Activated CD8-positive, alpha-beta T cell treated with anti-CD3 and anti-CD28 coated beads for 36 hours (primary cell): ENCODE results near the gene ERBB2. TPM values are rescaled to one million over a fixed set of nuclear protein-coding genes. Genes with fewer than 3 reads are reported as not detected.
A peak's percentile ranks its signal among the peaks of the same experiment; 100 is the strongest.
"Not testable (repeated sequence)": the region's sequence is repeated elsewhere in the genome, so short reads cannot be mapped to it uniquely, and the experiment has no call there.

Experiments
- ATAC-seq: fragments of 200-7000 bp; cut with Tn5 transposase; one replicate; pipeline ENCODE4 v1.10.0; 2021; ENCODE audit warnings: mild to moderate bottlenecking, moderate library complexity
- CTCF ChIA-PET: fragments of 350-600 bp; sonication (Branson Sonifier 250); formaldehyde crosslinking; loops from one replicate; lab custom pipeline; 2021; ENCODE audit warnings: antibody characterized with exemption; lab: Charles Lee
- POLR2A ChIA-PET: fragments of 350-600 bp; sonication (Branson Sonifier 250); formaldehyde crosslinking; loops from one replicate; lab custom pipeline; 2021; ENCODE audit warnings: antibody characterized with exemption; lab: Charles Lee
- DNase-seq: peaks from one replicate; pipeline ENCODE4 v3.0.0-alpha.2; 2020
- H3K27ac Mint-ChIP-seq: one replicate; pipeline ENCODE4 v1.8.0; 2021; ENCODE audit warnings: mild to moderate bottlenecking, mixed read lengths
- H3K27me3 Mint-ChIP-seq: one replicate; pipeline ENCODE4 v1.8.0; 2021; ENCODE audit warnings: mixed read lengths
- H3K36me3 Mint-ChIP-seq: one replicate; pipeline ENCODE4 v1.8.0; 2021; ENCODE audit warnings: low read depth, mixed read lengths
- H3K4me1 Mint-ChIP-seq: one replicate; pipeline ENCODE4 v1.8.0; 2021; ENCODE audit warnings: low read depth, mixed read lengths
- H3K4me3 Mint-ChIP-seq: one replicate; pipeline ENCODE4 v1.8.0; 2021; ENCODE audit warnings: mild to moderate bottlenecking, moderate library complexity, mixed read lengths
- H3K9me3 Mint-ChIP-seq: one replicate; pipeline ENCODE4 v1.8.0; 2021; ENCODE audit warnings: mixed read lengths
- intact Hi-C: fragments of 100-400 bp; cut with micrococcal nuclease; formaldehyde crosslinking; loops from one replicate; pipeline ENCODE4 v1.10.0; 2022
- total RNA-seq, 2 experiments: library from RNA; stranded (reverse); gene quantifications; one replicate each; pipeline ENCODE4 v1.2.3, GENCODE V29; 2021
- TF ChIP-seq, protein P1 (sequence below): fragments of 200-600 bp; IDR thresholded peaks from one replicate; pipeline ENCODE4 v1.8.0; 2022; ENCODE audit warnings: antibody characterized with exemption, mild to moderate bottlenecking

The ERBB2 gene
- total RNA-seq, 2 experiments from 2014 or later, result 5.2 TPM

GRCh38 chr17:39757931-39758873 is 58.3 kb downstream of the ERBB2 start:
- Mint-ChIP-seq H3K36me3 (peaks cover 34% of the 10 kb centered on the region), H3K4me3 (peak overlapping the region; percentile 28), H3K9me3 (no peaks in the 10 kb centered on the region), H3K27ac (peak overlapping the region; percentile 88), H3K4me1 (peaks cover 80% of the 10 kb centered on the region), H3K27me3 (no peaks in the 10 kb centered on the region)
- POLR2A ChIA-PET, result interaction anchor here (1.0 to 2.9 kb wide), 5 partner anchors 12 to 64 kb away, joined by 3 to 26 read pairs (median 4); no protein-coding TSS in a partner anchor
- intact Hi-C loops, result loop anchor here (1.0 to 5.0 kb wide), 3 partner anchors 34 to 169 kb away; partner anchors contain the start of genes IKZF3, LRRC3C and ORMDL3
- TF ChIP-seq, protein P1, sequence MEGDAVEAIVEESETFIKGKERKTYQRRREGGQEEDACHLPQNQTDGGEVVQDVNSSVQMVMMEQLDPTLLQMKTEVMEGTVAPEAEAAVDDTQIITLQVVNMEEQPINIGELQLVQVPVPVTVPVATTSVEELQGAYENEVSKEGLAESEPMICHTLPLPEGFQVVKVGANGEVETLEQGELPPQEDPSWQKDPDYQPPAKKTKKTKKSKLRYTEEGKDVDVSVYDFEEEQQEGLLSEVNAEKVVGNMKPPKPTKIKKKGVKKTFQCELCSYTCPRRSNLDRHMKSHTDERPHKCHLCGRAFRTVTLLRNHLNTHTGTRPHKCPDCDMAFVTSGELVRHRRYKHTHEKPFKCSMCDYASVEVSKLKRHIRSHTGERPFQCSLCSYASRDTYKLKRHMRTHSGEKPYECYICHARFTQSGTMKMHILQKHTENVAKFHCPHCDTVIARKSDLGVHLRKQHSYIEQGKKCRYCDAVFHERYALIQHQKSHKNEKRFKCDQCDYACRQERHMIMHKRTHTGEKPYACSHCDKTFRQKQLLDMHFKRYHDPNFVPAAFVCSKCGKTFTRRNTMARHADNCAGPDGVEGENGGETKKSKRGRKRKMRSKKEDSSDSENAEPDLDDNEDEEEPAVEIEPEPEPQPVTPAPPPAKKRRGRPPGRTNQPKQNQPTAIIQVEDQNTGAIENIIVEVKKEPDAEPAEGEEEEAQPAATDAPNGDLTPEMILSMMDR, result no peak
- ATAC-seq, result peak; percentile 17
- peak; percentile 87 for DNase-seq
- CTCF ChIA-PET, result interaction anchor here (1.0 to 1.9 kb wide), 6 partner anchors 9 to 124 kb away, joined by 3 to 5 read pairs (median 4); no protein-coding TSS in a partner anchor

DNA sequence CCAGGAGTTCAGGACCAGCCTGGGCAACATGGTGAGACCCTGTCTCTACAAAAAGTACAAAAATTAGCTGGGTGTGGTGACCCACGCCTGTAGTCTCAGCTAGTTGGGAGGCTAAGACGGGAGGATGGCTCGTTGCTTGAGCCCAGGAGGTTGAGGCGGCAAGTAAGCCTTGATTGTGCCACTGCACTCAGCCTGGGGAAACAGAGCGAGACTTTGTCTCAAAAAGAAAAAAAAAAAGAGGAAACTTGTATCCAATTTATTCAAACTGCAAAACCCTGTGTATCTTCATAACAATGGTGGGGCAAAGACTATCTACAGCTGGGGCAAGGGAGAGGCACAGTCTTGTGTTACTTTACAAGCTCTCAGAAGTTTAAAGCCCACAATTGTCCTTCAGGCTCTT is 59.3 kb downstream of the ERBB2 start:
- ATAC-seq (no peak), DNase-seq (no peak)
- ChIA-PET POLR2A (interaction anchor here (1.0 to 2.9 kb wide), 5 partner anchors 8 to 63 kb away, joined by 3 to 26 read pairs (median 4); no protein-coding TSS in a partner anchor), CTCF (interaction anchor here (0.7 to 1.9 kb wide), 7 partner anchors 8 to 267 kb away, joined by 3 to 5 read pairs (median 4); partner anchors contain the start of gene PSMD3)
- H3K27me3 Mint-ChIP-seq, result no peaks in the 10 kb centered on the region
- intact Hi-C loops, result loop anchor here (5.0 kb wide), 2 partner anchors 33 to 168 kb away; partner anchors contain the start of genes LRRC3C and ORMDL3
- H3K4me1 Mint-ChIP-seq, result peaks cover 82% of the 10 kb centered on the region
- TF ChIP-seq, protein P1, result no peak
- peaks cover 42% of the 10 kb centered on the region for H3K36me3 Mint-ChIP-seq
- H3K9me3 Mint-ChIP-seq, result no peaks in the 10 kb centered on the region
- peak overlapping the region; percentile 88 for H3K27ac Mint-ChIP-seq
- no peak overlapping the region for H3K4me3 Mint-ChIP-seq

DNA sequence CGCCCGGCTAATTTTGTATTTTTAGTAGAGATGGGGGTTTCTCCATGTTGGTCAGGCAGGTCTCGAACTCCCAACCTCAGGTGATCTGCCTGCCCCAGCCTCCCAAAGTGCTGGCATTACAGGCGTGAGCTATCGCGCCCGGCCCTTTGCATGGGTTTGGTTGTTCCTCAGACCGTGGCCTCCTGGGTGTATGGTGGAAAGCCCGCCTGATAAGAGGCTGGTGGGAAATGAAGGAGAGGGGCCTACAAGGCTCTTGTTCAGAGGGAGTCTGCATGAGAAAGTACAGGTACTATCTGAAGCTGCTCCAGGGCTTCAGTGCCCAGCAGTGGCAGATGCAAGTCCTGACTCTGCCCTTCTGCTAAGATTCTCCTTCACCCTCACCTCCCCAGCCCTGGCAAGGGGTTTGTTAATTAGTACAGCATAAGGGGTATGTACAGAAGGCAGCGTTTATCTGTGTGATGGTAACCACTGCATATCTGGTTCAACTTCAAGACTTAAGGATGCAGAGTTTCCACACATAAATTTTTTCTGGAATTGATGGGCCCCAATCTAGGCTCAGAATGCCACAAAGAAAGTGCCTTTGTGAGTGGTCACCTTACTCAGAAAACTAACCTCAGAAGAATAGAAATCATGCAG is 62.1 kb downstream of the ERBB2 start:
- H3K9me3 Mint-ChIP-seq, result no peaks in the 10 kb centered on the region
- H3K27me3 Mint-ChIP-seq, result no peaks in the 10 kb centered on the region
- H3K4me3 Mint-ChIP-seq, result no peak overlapping the region
- TF ChIP-seq, protein P1, result no peak
- peaks cover 69% of the 10 kb centered on the region for H3K36me3 Mint-ChIP-seq
- intact Hi-C loops, result no loop called here
- H3K4me1 Mint-ChIP-seq, result peaks cover 84% of the 10 kb centered on the region
- POLR2A ChIA-PET, result interaction anchor here (1.0 to 1.2 kb wide), 2 partner anchors 8 to 31 kb away, joined by 3 to 4 read pairs; no protein-coding TSS in a partner anchor
- DNase-seq (peak; percentile 26), ATAC-seq (peak; percentile 6)
- CTCF ChIA-PET, result no interaction called here
- H3K27ac Mint-ChIP-seq, result peak overlapping the region; percentile 76

DNA sequence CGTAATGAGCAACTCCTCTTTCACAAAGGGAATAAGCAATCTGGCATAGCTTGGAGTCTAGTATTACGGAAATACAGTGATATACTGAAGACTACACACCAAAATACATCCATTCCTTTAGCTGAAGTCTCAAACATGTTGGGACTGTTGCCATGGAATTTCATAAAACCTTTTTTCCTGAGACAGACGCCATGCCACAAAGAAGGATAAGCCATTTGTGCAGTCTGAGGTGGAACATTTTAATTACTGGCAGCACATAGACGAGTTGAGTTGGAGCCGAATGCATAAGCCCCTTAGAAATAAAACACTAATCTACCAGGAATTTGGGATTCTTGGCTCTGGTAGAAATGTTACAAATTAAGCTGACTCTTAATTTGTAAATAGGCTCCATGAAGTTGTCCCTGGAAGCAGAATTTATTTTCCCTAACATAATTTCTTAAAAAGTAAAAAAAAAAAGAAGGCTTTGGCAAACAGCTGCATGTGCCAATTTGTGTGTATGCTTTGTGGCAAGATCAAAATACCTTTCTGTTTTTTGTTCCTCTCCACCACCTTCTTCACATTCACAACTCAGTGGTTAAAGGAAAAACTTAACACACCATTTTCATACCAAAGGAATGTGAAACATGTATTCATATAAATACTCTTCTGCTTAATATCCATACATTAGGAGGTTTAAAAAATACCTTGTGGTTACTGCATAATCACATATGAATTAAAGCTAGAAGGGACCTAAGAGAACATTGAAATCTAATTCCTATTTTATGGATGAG is 63.4 kb downstream of the ERBB2 start:
- POLR2A ChIA-PET, result interaction anchor here (0.6 to 1.3 kb wide), 6 partner anchors 9 to 192 kb away, joined by 3 to 4 read pairs (median 3); no protein-coding TSS in a partner anchor
- Mint-ChIP-seq H3K27ac (peak overlapping the region; percentile 76), H3K9me3 (no peaks in the 10 kb centered on the region), H3K27me3 (no peaks in the 10 kb centered on the region), H3K36me3 (peaks cover 78% of the 10 kb centered on the region), H3K4me1 (peaks cover 82% of the 10 kb centered on the region), H3K4me3 (no peak overlapping the region)
- DNase-seq (no peak), ATAC-seq (no peak)
- intact Hi-C loops, result no loop called here
- TF ChIP-seq, protein P1, result no peak
- CTCF ChIA-PET, result interaction anchor here (1.2 kb wide), 1 partner anchor 128 kb away, joined by 4 read pairs; no protein-coding TSS in a partner anchor

DNA sequence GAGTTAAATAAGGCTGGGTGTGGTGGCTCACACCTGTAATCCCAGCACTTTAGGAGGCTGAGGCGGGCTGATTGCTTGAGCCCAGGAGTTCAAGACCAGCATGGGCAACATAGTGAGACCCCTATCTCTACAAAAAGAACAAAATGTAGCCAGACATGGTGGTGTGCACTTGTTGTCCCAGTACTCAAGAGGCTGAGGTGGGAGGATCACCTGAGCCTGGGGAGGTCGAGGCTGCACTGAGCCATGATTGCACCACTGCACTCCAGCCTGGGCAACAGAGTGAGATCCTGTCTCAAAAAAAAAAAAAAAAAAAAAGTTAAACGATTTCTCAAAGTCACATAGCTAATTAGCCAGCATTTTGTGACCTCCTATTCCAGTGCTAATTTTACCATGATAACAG is 64.3 kb downstream of the ERBB2 start:
- ChIA-PET POLR2A (interaction anchor here (0.6 to 1.3 kb wide), 4 partner anchors 10 to 191 kb away, joined by 3 to 4 read pairs (median 3); no protein-coding TSS in a partner anchor), CTCF (interaction anchor here (1.2 to 1.8 kb wide), 2 partner anchors 129 to 143 kb away, joined by 4 read pairs; no protein-coding TSS in a partner anchor)
- H3K27me3 Mint-ChIP-seq, H3K9me3 Mint-ChIP-seq, H3K27ac Mint-ChIP-seq, intact Hi-C loops, ATAC-seq, DNase-seq, H3K4me3 Mint-ChIP-seq: not testable (repeated sequence)
- peaks cover 82% of the 10 kb centered on the region for H3K36me3 Mint-ChIP-seq
- H3K4me1 Mint-ChIP-seq, result peaks cover 82% of the 10 kb centered on the region
